Measurements from ENCODE around the gene RERE.

GRCh38 chr1:8367571-8368194 lies 449.8 kb downstream of the RERE start:
- TF ChIP-seq CTCF (IDR thresholded peaks at IDR 0.05; ENCODE audit: insufficient read depth, low read length, poor library complexity, severe bottlenecking) = no peak
- no peak for TF ChIP-seq EZH2phosphoT487 (conservative IDR thresholded peaks at IDR 0.05; ENCODE audit: low read length)

All from SU-DHL-6 (cell line).